NCI-H510A (cell line): ENCODE data around the gene ANO10.
"Not testable (repeated sequence)": the region's sequence is repeated elsewhere in the genome, so short reads cannot be mapped to it uniquely, and the experiment has no call there.

Source experiments
- DNase-seq: peaks from one replicate; lab custom pipeline; 2025; lab: John Stamatoyannopoulos, UW

ANO10 gene

DNA sequence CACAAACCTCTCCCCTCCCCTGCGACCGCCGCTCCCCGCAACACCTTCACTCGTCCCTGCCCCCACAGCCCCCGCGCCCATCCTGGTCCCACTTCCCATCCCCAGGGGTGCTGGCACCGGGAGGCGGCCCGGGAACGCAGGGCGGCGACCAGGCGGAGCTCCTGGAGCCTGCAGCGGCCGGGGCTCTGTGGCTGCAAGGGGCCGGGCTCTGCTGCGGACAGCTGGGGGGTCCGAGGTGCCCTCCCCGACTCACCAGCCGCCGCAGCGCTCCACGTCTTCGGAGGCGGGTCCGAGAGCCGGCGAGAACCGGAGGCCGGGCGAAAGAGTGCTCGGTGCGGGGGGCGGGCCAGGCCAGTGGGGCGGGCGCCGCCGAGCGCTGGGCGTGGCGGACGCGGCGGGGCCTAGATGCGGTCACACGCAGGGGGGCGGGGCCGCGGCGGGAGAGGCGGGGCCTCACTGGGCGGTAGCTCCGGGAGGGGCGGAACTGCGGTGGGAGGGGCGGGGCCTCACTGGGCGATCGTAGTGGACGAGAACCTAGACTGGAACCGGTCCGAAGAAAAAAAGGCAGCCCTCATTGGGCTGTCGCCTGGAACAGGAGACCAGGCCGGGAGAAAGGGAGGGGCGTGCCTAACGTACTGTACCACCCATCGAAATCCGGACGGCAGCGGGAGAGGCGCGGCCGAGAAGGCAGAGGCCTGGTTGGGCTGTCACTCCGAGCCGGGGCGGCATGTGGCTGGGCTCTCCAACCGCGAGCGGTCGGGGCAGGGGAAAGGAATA, at the start of gene ANO10:
Gene ANO10 (minus strand): TSS at position 356 of the 777 bp plus-strand sequence. CDS start 16,159 bp downstream, outside the sequence.
- DNase-seq = peak; percentile 91

DNA sequence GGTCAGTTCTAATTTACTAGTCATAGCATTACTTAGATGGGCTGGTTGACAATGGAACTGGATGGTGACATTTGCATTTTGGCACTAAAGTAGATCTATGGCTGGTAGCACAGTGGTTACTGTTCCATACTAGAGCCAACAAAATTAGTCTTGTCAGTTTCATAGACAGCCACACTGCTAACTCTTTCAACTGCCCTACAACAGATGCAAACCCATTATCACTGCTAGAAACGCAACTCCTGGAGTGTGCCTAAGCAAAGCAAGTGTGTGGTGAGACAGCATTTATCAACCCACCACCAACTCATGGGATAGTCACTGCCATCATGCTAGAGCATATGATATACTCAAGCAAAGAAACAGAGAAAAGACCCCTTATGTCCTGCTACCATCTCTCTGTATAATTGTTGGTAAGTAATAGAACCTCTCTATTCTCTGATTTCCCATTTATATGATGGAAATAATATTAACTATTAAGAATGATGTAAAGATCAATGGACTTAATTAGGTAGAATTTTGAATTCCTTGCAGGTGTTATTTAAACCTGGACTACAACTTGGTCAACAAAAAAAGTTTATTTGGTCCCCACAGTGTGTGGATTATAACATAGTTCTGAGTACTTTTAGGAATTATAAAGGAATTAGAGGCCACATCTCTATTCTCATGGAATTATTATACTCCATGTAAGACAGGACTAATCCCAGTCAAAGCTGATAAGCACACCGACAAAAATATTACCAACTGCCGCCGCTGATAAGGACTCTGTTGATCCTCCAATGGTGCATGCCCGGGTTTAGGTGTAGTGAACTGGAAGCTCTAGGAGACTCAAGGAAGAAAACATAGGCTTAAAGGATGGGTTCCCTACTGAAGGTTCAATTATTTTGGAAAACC, 49.1 kb upstream of the ANO10 start:
- no peak for DNase-seq

DNA sequence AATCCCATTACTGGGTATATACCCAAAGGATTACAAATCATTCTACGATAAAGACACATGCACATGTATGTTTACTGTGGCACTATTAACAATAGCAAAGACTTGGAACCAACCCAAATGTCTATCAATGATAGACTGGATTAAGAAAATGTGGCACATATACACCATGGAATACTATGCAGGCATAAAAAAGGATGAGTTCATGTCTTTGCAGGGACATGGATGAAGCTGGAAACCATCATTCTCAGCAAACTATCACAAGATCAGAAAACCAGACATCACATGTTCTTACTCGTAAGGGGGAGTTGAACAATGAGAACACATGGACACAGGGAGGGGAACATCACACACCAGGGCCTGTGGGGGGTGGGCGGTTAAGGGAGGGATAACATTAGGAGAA, 43.2 kb upstream of the ANO10 start:
- not testable (repeated sequence) for DNase-seq

DNA sequence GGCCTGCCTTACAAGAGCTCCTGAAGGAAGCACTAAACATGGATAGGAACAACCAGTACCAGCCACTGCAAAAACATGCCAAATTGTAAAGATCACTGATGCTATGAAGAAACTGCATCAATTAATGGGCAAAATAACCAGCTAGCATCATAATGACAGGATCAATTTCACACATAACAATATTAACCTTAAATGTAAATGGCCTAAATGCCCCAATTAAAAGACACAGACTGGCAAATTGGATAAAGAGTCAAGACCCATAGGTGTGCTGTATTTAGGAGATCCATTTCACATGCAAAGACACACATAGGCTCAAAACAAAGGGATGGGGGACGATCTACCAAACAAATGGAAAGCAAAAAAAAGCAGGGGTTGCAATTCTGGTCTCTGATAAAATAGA, 39.6 kb upstream of the ANO10 start:
- not testable (repeated sequence) for DNase-seq

DNA sequence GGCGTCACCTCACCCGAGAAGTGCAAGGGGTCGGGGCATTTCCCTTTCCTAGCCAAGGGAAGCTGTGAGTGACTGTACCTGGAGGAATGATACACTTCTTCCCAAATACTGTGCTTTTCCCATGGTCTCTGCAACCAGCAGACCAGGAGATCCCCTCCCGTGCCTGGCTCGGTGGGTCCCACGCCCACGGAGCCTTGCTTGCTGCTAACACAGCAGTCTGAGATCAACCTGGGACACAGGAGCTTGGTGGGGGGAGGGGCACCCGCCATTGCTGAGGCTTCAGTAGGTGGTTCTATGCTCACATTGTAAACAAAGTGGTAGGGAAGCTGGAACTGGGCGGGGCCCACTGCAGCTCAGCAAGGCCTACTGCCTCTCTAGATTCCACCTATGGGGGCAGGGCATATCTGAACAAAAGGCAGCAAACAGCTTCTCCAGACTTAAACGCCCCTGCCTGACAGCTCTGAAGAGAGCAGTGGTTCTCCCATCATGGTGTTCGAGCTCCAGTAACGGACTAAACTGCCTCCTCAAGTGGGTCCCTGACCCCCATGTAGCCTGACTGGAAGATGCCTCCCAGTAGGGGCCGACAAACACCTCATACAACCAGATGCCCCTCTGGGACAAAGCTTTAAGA, 37.6 kb upstream of the ANO10 start:
- no peak for DNase-seq

GRCh38 chr3:43656390-43656789, 34.6 kb upstream of the ANO10 start:
- not testable (repeated sequence) for DNase-seq

GRCh38 chr3:43650345-43650744, 28.5 kb upstream of the ANO10 start:
- DNase-seq = no peak

GRCh38 chr3:43649365-43649968, 27.7 kb upstream of the ANO10 start:
- DNase-seq = no peak

DNA sequence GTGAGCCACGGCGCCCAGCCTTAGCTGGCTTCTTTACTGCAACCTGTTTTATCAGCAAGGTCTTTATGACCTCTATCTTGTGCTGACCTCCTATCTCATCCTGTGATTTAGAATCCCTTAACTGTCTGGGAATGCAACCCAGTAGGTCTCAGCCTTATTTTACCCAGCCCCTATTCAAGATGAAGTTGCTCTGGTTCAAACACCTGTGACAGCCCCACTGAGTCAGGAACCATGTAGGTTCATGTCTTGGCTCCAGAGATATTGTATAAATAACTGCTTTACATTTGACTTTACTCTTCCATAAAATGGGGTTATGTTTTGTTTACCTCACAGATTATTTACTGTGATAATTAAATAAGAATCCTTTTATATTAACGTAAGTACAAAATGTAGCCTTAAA, 27.1 kb upstream of the ANO10 start:
- no peak for DNase-seq

DNA sequence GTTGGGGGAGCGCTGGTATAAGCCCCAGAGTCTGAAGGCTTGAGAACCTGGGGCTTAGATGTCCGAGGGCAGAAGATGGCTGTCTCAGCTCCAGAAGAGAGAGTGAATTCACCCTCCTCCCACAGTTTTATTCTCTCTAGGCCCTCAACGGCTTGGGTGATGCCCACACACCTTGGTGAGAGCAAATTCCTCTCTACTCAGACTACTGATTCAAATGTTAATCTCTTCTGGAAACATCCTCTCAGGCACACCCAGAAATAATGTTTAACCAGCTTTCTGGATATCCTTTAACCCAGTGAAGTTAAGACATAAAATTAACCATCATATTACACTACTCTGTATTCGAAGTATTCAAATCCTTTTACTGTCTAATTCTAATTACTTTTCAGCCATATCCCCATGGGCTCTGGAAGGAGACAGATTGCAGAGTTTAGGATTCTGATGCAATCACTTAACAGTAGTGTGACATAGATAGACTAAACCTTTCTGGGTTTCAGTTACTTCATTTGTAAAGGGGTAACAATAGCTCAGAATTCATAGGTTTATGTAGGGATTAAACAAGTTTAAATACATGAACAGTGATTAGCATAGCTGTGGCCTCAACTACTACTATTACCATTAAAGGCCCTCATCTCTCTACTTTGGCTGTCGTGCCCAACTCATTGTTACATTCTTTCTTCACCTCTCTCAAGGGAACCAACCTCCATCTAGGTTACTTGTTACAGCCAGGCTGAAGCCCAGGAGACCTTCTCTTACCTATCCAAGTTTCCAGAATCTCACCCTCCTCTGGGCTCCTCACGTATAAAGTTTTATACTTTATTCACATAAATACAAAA, 25.7 kb upstream of the ANO10 start:
- no peak for DNase-seq

DNA sequence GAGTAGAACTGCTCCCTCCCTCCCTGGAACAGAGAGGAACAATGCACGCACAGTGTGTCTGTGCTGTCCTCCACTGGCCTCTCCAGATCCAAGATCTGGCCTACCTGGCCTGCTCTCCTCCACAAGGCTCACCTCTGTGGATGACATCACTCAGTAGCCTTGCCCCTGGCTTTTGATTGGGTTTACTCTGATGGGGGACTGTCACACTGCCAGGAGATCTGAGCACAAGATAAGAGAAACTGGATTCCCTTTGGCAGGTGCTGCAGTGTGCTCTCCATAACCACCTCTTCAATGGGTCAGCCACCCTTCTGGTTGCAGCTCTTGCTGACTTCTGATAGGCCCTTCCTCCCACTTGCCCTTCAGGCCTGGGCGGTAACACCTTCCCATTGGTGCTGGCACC, 22.6 kb upstream of the ANO10 start:
- DNase-seq = no peak

GRCh38 chr3:43641306-43642114, 19.7 kb upstream of the ANO10 start:
- no peak for DNase-seq

DNA sequence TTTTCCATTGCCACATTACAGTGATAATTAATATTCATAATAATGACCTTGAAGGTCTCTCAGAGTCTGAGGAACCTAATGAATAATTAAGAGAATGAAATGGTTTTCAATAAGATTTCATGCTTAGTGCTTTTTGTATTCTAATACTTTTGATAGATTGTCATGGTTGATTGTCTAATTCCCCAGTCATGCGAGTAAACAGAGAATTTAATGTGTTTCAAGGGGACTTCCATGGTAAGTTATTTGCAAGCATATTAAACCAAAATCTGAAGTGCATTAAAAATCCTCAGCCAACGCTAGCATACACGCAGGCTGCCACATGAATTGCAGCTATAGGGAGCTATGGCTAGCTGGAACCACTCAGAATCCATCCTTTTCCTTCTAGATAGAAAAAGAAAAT, 18.9 kb upstream of the ANO10 start:
- no peak for DNase-seq

- DNase-seq = no peak
These were observed 17.0 kb upstream of the ANO10 start for GRCh38 chr3:43638594-43639447.

DNA sequence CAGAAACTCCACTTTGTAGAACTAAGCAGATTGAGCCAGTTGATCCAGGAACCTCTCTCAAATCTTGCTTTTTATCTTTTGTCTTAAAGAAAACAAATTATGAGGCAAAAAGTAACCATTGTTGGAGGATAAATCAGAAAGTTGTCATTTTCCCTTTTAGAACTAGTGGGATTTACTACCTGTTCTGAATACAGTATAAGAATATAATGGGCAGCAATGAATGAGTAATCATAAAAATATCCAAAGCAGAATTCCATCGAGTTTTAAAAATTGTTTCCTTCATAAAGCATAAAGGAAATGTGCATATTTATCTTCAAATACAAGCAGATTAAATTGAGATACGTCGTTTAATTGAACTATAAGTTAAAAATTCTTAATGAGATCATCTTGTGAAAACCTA, 15.9 kb upstream of the ANO10 start:
- no peak for DNase-seq

GRCh38 chr3:43632986-43633385, 11.2 kb upstream of the ANO10 start:
- no peak for DNase-seq

DNA sequence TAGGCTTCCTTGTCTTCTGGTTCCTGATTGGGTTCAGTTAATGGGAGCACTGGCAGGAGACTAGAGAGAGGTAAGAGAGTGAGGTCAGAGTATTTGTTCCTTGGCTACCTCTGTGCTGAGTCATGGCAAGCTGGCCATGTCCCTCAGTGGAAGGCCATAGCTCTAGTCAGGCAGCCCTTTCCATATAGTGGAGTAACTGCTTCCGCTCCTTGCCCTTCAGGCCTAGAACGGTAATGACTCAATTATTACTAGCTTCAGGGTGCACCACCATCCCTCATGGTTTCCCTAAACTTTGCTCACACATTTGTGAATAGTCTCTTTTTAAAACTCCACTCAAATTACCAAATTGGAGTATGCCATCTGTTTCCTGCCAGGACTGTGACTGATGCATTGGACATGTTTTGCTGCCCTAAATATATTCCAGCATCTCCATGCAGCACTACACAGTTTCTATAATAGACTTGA, 10.5 kb upstream of the ANO10 start:
- DNase-seq = no peak

GRCh38 chr3:43629741-43630140, 7.9 kb upstream of the ANO10 start:
- no peak for DNase-seq

DNA sequence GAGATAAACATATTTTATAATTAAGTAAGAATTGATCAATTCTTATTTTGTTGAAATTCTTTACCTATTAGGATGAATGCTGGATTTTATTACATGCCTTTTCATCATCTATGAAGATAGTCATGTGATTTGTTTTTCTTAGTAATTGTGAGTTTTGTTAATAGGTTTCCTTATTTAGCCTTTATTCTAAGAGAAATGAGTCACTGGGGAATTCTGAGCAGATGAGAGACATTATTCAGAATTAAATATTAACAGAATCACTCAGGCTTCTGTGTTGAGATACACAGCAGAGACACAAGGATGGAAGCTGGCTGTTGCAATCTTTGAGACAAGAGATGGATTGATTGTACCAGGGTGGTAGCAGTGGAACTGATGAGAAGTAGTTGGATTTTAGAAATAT, 7.4 kb upstream of the ANO10 start:
- no peak for DNase-seq
